Erythroblast (primary cell): ENCODE results near the gene WFIKKN2.

Experiments
- GATA1 ChIP-seq: IDR thresholded peaks from 2 replicates; pipeline ENCODE4 v1.6.1; 2011; ENCODE audit warnings: low read depth, mild to moderate bottlenecking, control low read depth, low read length, moderate library complexity
- POLR2A ChIP-seq: IDR thresholded peaks from 2 replicates; pipeline ENCODE4 v1.6.1; 2011; ENCODE audit warnings: mild to moderate bottlenecking, low read length

GRCh38 chr17:50837980-50838954, 2.9 kb downstream of the WFIKKN2 start:
- no peak for TF ChIP-seq POLR2A
- no peak for TF ChIP-seq GATA1
